K562 (cell line): Measurements from ENCODE around the gene SHFL. TPM values are rescaled to one million over a fixed set of nuclear protein-coding genes. Genes with fewer than 3 reads are reported as not detected.

Experiments used
- IRF9 ChIP-seq: fragments of 450-650 bp; IDR thresholded peaks from 2 replicates; pipeline ENCODE4 v1.6.1; 2016; ENCODE audit warnings: missing biosample characterization, missing genetic modification characterization
- NCOA1 ChIP-seq: fragments of 450-650 bp; IDR thresholded peaks from 2 replicates; pipeline ENCODE4 v1.6.1; 2016; ENCODE audit warnings: low read depth
- NCOA2 ChIP-seq, 2 experiments: fragments of 450-650 bp; IDR thresholded peaks; 2 replicates each; pipeline ENCODE4 v1.6.1; 2018; ENCODE audit warnings: mild to moderate bottlenecking in 2 of 2, moderate library complexity in 1 of 2; ENCODE audit not compliant: partially characterized antibody in 2 of 2
- NFIC ChIP-seq: fragments of 450-650 bp; IDR thresholded peaks from 2 replicates; pipeline ENCODE4 v1.6.1; 2017; ENCODE audit warnings: mild to moderate bottlenecking, inconsistent platforms
- OTX1 ChIP-seq: fragments of 450-650 bp; formaldehyde crosslinking; IDR thresholded peaks from 2 replicates; pipeline ENCODE4 v1.4.0; 2022; ENCODE audit warnings: mild to moderate bottlenecking
- POLR2H ChIP-seq: IDR thresholded peaks from 2 replicates; pipeline ENCODE4 v1.6.1; 2016; ENCODE audit warnings: missing genetic modification characterization, low read depth, mild to moderate bottlenecking, control low read depth, missing compliant biosample characterization, moderate library complexity
- SMAD2 ChIP-seq: fragments of 150-350 bp; IDR thresholded peaks from 2 replicates; pipeline ENCODE4 v1.6.1; 2014; ENCODE audit warnings: low read depth, mild to moderate bottlenecking, low read length
- TRIM24 ChIP-seq, 2 experiments: fragments of 450-650 bp; IDR thresholded peaks; 2 replicates each; pipeline ENCODE4 v1.6.1; 2016
- YY1 ChIP-seq, 3 experiments: IDR thresholded peaks; 2 replicates each; pipeline ENCODE4 v1.6.1; 2011; ENCODE audit warnings: low read length in 2 of 3, mild to moderate bottlenecking in 2 of 3, moderate library complexity in 2 of 3, borderline replicate concordance in 1 of 3, control low read depth in 1 of 3, low read depth in 1 of 3; ENCODE audit not compliant: insufficient read depth in 3 of 3, insufficient replicate concordance in 2 of 3, control insufficient read depth in 1 of 3, insufficient read length in 1 of 3; ENCODE audit errors: extremely low read depth in 1 of 3
- ZNF140 ChIP-seq: fragments of 250-450 bp; sonication (Bioruptor Pico); IDR thresholded peaks from 2 replicates; pipeline ENCODE4 v1.8.0; 2021; ENCODE audit warnings: moderate library complexity, mild to moderate bottlenecking, inconsistent platforms
- ZNF766 ChIP-seq: fragments of 200-800 bp; sonication (Bioruptor generic); conservative IDR thresholded peaks from 2 replicates; pipeline ENCODE4 v1.6.1; 2016; ENCODE audit warnings: missing genetic modification characterization, missing compliant biosample characterization
- polyA plus RNA-seq, 8 experiments: library from polyadenylated mRNA; depleted of rRNA in 4 of 8; stranded (reverse) in 5 of 8; unstranded in 3 of 8; fragments of >200 nt; fragmentation: Nextera tagmentation in 2 of 8; fragmentation: Illumina TruSeq in 1 of 8; extraction: Ambion mirVana in 2 of 8; extraction: Trizol in 1 of 8; gene quantifications; 2 replicates each; pipeline versions ENCODE4 v1.2.1 to v1.2.3, GENCODE V29; 2011 to 2014; ENCODE audit warnings: inconsistent platforms in 1 of 8, missing spikeins in 1 of 8
- total RNA-seq, 7 experiments: library from RNA; depleted of rRNA in 6 of 7; stranded (reverse); fragments of >200 nt in 6 of 7; fragmentation: Illumina TruSeq in 2 of 7; extraction: Trizol in 2 of 7; gene quantifications; 2 replicates each; pipeline versions ENCODE4 v1.2.1 to v1.2.3, GENCODE V29; 2011 to 2021; ENCODE audit warnings: low replicate concordance in 1 of 7
- TF ChIP-seq, protein P1 (sequence below): fragments of 450-650 bp; formaldehyde crosslinking; IDR thresholded peaks from 2 replicates; pipeline ENCODE4 v1.4.0; 2022; ENCODE audit warnings: missing genetic modification characterization
- TF ChIP-seq, protein P2 (sequence below): fragments of 250-450 bp; sonication (Bioruptor Pico); IDR thresholded peaks from 2 replicates; pipeline ENCODE4 v1.9.0; 2021; ENCODE audit warnings: mild to moderate bottlenecking
- TF ChIP-seq, protein P3 (sequence below), 3 experiments: fragments of 200-800 bp in 1 of 3; fragments of 250-450 bp in 1 of 3; fragments of 450-650 bp in 1 of 3; sonication (Bioruptor Pico) in 1 of 3; sonication (Bioruptor generic) in 1 of 3; formaldehyde crosslinking in 1 of 3; IDR thresholded peaks; 2 replicates each; pipeline versions ENCODE4 v1.6.1 to v1.8.0; 2016 to 2022; ENCODE audit warnings: mild to moderate bottlenecking in 2 of 3, missing genetic modification characterization in 2 of 3, missing compliant biosample characterization in 1 of 3, moderate library complexity in 1 of 3
- TF ChIP-seq, protein P4 (sequence below): sonication (generic); formaldehyde crosslinking; IDR thresholded peaks from 2 replicates; pipeline ENCODE4 v1.8.1; 2023; ENCODE audit warnings: mild to moderate bottlenecking, missing genetic modification reagents
- TF ChIP-seq, protein P5 (sequence below), 3 experiments: fragments of 200-800 bp in 1 of 3; sonication (Bioruptor generic) in 1 of 3; sonication (generic) in 1 of 3; formaldehyde crosslinking in 1 of 3; IDR thresholded peaks; 2 replicates each; pipeline versions ENCODE4 v1.6.1 to v1.8.0; 2016 to 2022; ENCODE audit warnings: mild to moderate bottlenecking in 2 of 3, missing compliant biosample characterization in 2 of 3, missing genetic modification characterization in 2 of 3, missing genetic modification reagents in 1 of 3

Gene SHFL
- total and polyA plus RNA-seq, 9 of the 15 experiments (the other 6 are each of a cell fraction or from before 2014, with no cell fraction given): 1.5 to 25.7 (median 13.0) TPM

DNA sequence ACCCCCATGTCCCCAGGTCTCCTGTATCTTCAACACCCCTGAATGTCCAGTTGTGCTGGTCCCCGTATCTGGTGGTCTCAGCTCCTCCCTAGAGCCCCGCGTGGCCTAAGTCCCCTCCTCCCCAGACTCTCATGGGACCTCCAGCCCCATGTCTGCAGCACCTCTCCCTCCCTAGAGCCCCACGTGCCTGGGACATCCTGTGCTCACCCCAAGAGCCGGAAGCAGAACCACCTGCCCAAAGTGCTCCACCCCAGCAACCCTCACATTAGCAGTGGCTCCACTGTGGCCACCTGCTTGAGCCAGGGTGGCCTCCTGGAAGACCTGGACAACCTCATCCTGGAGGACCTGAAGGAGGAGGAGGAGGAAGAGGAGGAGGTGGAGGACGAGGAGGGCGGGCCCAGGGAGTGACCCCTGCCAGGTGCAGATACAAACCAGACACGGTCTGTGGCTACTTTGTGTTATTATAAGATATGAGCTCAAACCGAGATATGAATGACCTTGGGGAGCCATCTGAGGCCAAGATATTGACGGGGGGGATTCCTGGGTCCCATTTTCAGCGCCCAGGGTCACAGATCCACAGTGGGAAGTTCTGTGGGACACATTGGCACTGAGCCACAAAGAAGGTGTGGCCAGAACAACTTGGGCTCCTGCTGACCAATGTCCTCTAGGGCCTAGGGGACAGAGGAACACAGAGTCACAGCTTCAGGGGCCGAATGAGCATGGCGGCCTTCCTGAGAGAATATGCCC is 6.0 kb downstream of the SHFL start (continued):
- TF ChIP-seq, protein P1, sequence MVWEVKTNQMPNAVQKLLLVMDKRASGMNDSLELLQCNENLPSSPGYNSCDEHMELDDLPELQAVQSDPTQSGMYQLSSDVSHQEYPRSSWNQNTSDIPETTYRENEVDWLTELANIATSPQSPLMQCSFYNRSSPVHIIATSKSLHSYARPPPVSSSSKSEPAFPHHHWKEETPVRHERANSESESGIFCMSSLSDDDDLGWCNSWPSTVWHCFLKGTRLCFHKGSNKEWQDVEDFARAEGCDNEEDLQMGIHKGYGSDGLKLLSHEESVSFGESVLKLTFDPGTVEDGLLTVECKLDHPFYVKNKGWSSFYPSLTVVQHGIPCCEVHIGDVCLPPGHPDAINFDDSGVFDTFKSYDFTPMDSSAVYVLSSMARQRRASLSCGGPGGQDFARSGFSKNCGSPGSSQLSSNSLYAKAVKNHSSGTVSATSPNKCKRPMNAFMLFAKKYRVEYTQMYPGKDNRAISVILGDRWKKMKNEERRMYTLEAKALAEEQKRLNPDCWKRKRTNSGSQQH (CRISPR knock-in tag): no peak
- TF ChIP-seq POLR2H (tag) (no peak), NFIC (peak; percentile 92), TRIM24 (IDR thresholded peaks at IDR 0.05) (0 out of 4 replicates have a peak, but pooled peaks of 1 of the 2 experiments have one; percentile 19), IRF9 (tag) (no peak), OTX1 (CRISPR knock-in tag) (no peak), SMAD2 (no peak), NCOA2 (IDR thresholded peaks at IDR 0.05; ENCODE audit: partially characterized antibody in 2 of 2) (no peak), ZNF766 (no peak), NCOA1 (peak; percentile 30; the same call in 1 of the 2 replicates), ZNF140 (CRISPR knock-in tag) (no peak), YY1 (IDR thresholded peaks at IDR 0.05; ENCODE audit: borderline replicate concordance in 1 of 3, control insufficient read depth in 1 of 3, extremely low read depth in 1 of 3, insufficient read depth in 3 of 3, insufficient read length in 1 of 3, insufficient replicate concordance in 2 of 3, low read depth in 1 of 3, low read length in 2 of 3) (peak in 1 of 3 experiments; percentile 51)
- TF ChIP-seq, protein P2, sequence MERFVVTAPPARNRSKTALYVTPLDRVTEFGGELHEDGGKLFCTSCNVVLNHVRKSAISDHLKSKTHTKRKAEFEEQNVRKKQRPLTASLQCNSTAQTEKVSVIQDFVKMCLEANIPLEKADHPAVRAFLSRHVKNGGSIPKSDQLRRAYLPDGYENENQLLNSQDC: no peak
- TF ChIP-seq, protein P3, sequence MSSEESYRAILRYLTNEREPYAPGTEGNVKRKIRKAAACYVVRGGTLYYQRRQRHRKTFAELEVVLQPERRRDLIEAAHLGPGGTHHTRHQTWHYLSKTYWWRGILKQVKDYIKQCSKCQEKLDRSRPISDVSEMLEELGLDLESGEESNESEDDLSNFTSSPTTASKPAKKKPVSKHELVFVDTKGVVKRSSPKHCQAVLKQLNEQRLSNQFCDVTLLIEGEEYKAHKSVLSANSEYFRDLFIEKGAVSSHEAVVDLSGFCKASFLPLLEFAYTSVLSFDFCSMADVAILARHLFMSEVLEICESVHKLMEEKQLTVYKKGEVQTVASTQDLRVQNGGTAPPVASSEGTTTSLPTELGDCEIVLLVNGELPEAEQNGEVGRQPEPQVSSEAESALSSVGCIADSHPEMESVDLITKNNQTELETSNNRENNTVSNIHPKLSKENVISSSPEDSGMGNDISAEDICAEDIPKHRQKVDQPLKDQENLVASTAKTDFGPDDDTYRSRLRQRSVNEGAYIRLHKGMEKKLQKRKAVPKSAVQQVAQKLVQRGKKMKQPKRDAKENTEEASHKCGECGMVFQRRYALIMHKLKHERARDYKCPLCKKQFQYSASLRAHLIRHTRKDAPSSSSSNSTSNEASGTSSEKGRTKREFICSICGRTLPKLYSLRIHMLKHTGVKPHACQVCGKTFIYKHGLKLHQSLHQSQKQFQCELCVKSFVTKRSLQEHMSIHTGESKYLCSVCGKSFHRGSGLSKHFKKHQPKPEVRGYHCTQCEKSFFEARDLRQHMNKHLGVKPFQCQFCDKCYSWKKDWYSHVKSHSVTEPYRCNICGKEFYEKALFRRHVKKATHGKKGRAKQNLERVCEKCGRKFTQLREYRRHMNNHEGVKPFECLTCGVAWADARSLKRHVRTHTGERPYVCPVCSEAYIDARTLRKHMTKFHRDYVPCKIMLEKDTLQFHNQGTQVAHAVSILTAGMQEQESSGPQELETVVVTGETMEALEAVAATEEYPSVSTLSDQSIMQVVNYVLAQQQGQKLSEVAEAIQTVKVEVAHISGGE (CRISPR knock-in tag; IDR thresholded peaks at IDR 0.05): peak in 1 of 3 experiments; percentile 36; a peak in 1 of 6 replicates
- TF ChIP-seq, protein P4, sequence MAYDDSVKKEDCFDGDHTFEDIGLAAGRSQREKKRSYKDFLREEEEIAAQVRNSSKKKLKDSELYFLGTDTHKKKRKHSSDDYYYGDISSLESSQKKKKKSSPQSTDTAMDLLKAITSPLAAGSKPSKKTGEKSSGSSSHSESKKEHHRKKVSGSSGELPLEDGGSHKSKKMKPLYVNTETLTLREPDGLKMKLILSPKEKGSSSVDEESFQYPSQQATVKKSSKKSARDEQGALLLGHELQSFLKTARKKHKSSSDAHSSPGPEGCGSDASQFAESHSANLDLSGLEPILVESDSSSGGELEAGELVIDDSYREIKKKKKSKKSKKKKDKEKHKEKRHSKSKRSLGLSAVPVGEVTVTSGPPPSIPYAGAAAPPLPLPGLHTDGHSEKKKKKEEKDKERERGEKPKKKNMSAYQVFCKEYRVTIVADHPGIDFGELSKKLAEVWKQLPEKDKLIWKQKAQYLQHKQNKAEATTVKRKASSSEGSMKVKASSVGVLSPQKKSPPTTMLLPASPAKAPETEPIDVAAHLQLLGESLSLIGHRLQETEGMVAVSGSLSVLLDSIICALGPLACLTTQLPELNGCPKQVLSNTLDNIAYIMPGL (CRISPR knock-in tag): no peak
- TF ChIP-seq, protein P5, sequence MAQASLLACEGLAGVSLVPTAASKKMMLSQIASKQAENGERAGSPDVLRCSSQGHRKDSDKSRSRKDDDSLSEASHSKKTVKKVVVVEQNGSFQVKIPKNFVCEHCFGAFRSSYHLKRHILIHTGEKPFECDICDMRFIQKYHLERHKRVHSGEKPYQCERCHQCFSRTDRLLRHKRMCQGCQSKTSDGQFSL (CRISPR knock-in tag; IDR thresholded peaks at IDR 0.05): no peak
- TF ChIP-seq, protein P5 (tag; IDR thresholded peaks at IDR 0.05): no peak
